Loucy (cell line): ENCODE results near the gene NFKBIB.
"Not testable (repeated sequence)": the region's sequence is repeated elsewhere in the genome, so short reads cannot be mapped to it uniquely, and the experiment has no call there.

Source experiments
- H2AFZ ChIP-seq: fragments of 200-600 bp; sonication (generic); 2 replicates; pipeline ENCODE4 v1.6.0; 2016; ENCODE audit warnings: antibody characterized with exemption, mild to moderate bottlenecking, low read length, moderate library complexity
- H3F3A ChIP-seq: fragments of 200-600 bp; 2 replicates; pipeline ENCODE4 v1.6.0; 2016; ENCODE audit warnings: antibody characterized with exemption, low read depth, mild to moderate bottlenecking
- H3K27me3 ChIP-seq: fragments of 200-600 bp; sonication (generic); 2 replicates; pipeline ENCODE4 v1.6.1; 2014; ENCODE audit warnings: low read length, mild to moderate bottlenecking; ENCODE audit not compliant: insufficient read depth, poor library complexity, severe bottlenecking
- H3K36me3 ChIP-seq: fragments of 200-600 bp; sonication (generic); 2 replicates; pipeline ENCODE4 v1.6.1; 2016; ENCODE audit warnings: low read length; ENCODE audit not compliant: insufficient read depth
- H3K4me1 ChIP-seq: fragments of 200-600 bp; sonication (generic); 2 replicates; pipeline ENCODE4 v1.5.1; 2014; ENCODE audit warnings: low read length, mild to moderate bottlenecking; ENCODE audit not compliant: insufficient read depth, poor library complexity, severe bottlenecking
- H3K4me2 ChIP-seq: fragments of 200-600 bp; sonication (generic); 2 replicates; pipeline ENCODE4 v1.6.0; 2014; ENCODE audit warnings: antibody characterized with exemption, low read length, low read depth, mild to moderate bottlenecking; ENCODE audit not compliant: poor library complexity, severe bottlenecking
- H3K4me3 ChIP-seq: fragments of 200-600 bp; sonication (generic); 2 replicates; pipeline ENCODE4 v1.5.1; 2014; ENCODE audit warnings: low read length, mild to moderate bottlenecking, mixed read lengths; ENCODE audit not compliant: poor library complexity, severe bottlenecking
- H3K79me2 ChIP-seq: fragments of 200-600 bp; sonication (generic); 2 replicates; pipeline ENCODE4 v1.6.1; 2014; ENCODE audit warnings: low read length; ENCODE audit not compliant: insufficient read depth
- H3K9ac ChIP-seq: fragments of 200-600 bp; sonication (generic); 2 replicates; pipeline ENCODE4 v1.6.0; 2014; ENCODE audit warnings: mild to moderate bottlenecking, low read depth, low read length, moderate library complexity; ENCODE audit not compliant: poor library complexity, severe bottlenecking
- H3K9me2 ChIP-seq: fragments of 200-600 bp; sonication (generic); replicated peaks from 2 replicates; pipeline ENCODE4 v1.6.1; 2016; ENCODE audit warnings: low read depth, low read length, mixed read lengths
- H3K9me3 ChIP-seq: fragments of 200-600 bp; sonication (generic); 2 replicates; pipeline ENCODE4 v1.6.1; 2014; ENCODE audit warnings: mild to moderate bottlenecking, antibody characterized with exemption, low read length, low read depth; ENCODE audit not compliant: insufficient read depth
- H4K20me1 ChIP-seq: fragments of 200-600 bp; sonication (generic); 2 replicates; pipeline ENCODE4 v1.6.0; 2014; ENCODE audit warnings: antibody characterized with exemption, low read length, mild to moderate bottlenecking; ENCODE audit not compliant: insufficient read depth, poor library complexity, severe bottlenecking
- CTCF ChIP-seq: fragments of 200-600 bp; sonication (generic); conservative IDR thresholded peaks from 2 replicates; pipeline ENCODE4 v1.5.1; 2014; ENCODE audit warnings: mild to moderate bottlenecking, antibody characterized with exemption, low read length
- EZH2phosphoT487 ChIP-seq: fragments of 200-600 bp; IDR thresholded peaks from 2 replicates; pipeline ENCODE4 v1.6.1; 2018; ENCODE audit warnings: antibody characterized with exemption, mild to moderate bottlenecking, moderate library complexity, borderline replicate concordance

The NFKBIB gene

GRCh38 chr19:38856813-38857212 is 43.0 kb upstream of the NFKBIB start:
- no peaks in the 10 kb centered on the region for H3K9me2 ChIP-seq
- H3K9me3 ChIP-seq: no peaks in the 10 kb centered on the region
- no peak overlapping the region for H2AFZ ChIP-seq
- H3K79me2 ChIP-seq: peaks cover 8% of the 10 kb centered on the region; the same call in 1 of the 2 replicates
- no peak overlapping the region for H3K4me2 ChIP-seq
- H3K4me1 ChIP-seq: peaks cover 9% of the 10 kb centered on the region
- H3F3A ChIP-seq: no peaks in the 10 kb centered on the region
- no peak for TF ChIP-seq CTCF
- TF ChIP-seq EZH2phosphoT487: no peak
- no peaks in the 10 kb centered on the region for H3K36me3 ChIP-seq
- H3K4me3 ChIP-seq: no peak overlapping the region
- no peaks in the 10 kb centered on the region for H4K20me1 ChIP-seq
- no peak overlapping the region for H3K9ac ChIP-seq
- no peaks in the 10 kb centered on the region for H3K27me3 ChIP-seq

GRCh38 chr19:38859631-38860204 is 40.1 kb upstream of the NFKBIB start:
- not testable (repeated sequence) for H3K36me3 ChIP-seq, H3K4me2 ChIP-seq, H3F3A ChIP-seq, H3K79me2 ChIP-seq, H2AFZ ChIP-seq, H4K20me1 ChIP-seq, H3K9ac ChIP-seq, H3K9me2 ChIP-seq, H3K27me3 ChIP-seq, H3K9me3 ChIP-seq, H3K4me3 ChIP-seq, H3K4me1 ChIP-seq

- Histone ChIP-seq H3K9ac (no peak overlapping the region), H3K4me1 (peaks cover 13% of the 10 kb centered on the region), H3K9me3 (no peaks in the 10 kb centered on the region), H3K4me3 (no peak overlapping the region), H2AFZ (no peak overlapping the region), H3F3A (no peaks in the 10 kb centered on the region), H3K9me2 (no peaks in the 10 kb centered on the region), H4K20me1 (no peaks in the 10 kb centered on the region), H3K27me3 (no peaks in the 10 kb centered on the region), H3K36me3 (no peaks in the 10 kb centered on the region), H3K4me2 (no peak overlapping the region), H3K79me2 (no peaks in the 10 kb centered on the region)
- no peak for TF ChIP-seq CTCF
- TF ChIP-seq EZH2phosphoT487: no peak
Observed at GRCh38 chr19:38861368-38861767, 38.4 kb upstream of the NFKBIB start.

- H3K9ac ChIP-seq: no peak overlapping the region
- no peak for TF ChIP-seq CTCF
- TF ChIP-seq EZH2phosphoT487: no peak
- H3K4me1 ChIP-seq: peaks cover 13% of the 10 kb centered on the region
- H3F3A ChIP-seq: no peaks in the 10 kb centered on the region
- no peaks in the 10 kb centered on the region for H3K36me3 ChIP-seq
- H4K20me1 ChIP-seq: no peaks in the 10 kb centered on the region
- no peak overlapping the region for H3K4me3 ChIP-seq
- no peak overlapping the region for H3K4me2 ChIP-seq
- no peak overlapping the region for H2AFZ ChIP-seq
- H3K79me2 ChIP-seq: no peaks in the 10 kb centered on the region
- no peaks in the 10 kb centered on the region for H3K9me3 ChIP-seq
- H3K27me3 ChIP-seq: no peaks in the 10 kb centered on the region
- no peaks in the 10 kb centered on the region for H3K9me2 ChIP-seq
Observed at GRCh38 chr19:38862321-38863059, 37.3 kb upstream of the NFKBIB start.
